NCI-H1930 (cell line): ENCODE results near the gene UVSSA.
A peak's percentile ranks its signal among the peaks of the same experiment; 100 is the strongest.
"Not testable (repeated sequence)": the region's sequence is repeated elsewhere in the genome, so short reads cannot be mapped to it uniquely, and the experiment has no call there.

Experiments
- DNase-seq, 2 experiments: peaks; one replicate each; lab custom pipeline; 2025; lab: John Stamatoyannopoulos, UW

UVSSA gene

DNA sequence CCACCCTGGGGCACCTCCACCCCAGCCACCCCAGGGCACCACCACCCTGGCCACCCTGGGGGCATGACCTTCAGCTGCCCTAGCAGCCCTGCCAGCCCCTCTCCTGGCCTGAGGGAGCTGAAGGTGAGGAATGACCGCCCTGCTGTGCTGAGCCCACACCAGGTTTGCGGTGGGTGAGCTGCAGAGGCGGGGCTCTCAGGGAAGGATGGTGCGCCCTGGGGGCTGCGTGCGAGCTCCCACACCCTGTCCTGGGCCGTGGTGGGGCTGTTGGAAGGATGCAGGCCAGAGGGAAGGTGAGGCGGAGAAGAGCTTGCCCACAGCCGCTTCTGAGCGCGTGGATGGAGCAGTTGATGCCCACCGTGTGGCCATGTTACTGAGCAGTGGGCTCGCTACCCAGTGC lies 17.7 kb downstream of the UVSSA start:
- DNase-seq: no peak

DNA sequence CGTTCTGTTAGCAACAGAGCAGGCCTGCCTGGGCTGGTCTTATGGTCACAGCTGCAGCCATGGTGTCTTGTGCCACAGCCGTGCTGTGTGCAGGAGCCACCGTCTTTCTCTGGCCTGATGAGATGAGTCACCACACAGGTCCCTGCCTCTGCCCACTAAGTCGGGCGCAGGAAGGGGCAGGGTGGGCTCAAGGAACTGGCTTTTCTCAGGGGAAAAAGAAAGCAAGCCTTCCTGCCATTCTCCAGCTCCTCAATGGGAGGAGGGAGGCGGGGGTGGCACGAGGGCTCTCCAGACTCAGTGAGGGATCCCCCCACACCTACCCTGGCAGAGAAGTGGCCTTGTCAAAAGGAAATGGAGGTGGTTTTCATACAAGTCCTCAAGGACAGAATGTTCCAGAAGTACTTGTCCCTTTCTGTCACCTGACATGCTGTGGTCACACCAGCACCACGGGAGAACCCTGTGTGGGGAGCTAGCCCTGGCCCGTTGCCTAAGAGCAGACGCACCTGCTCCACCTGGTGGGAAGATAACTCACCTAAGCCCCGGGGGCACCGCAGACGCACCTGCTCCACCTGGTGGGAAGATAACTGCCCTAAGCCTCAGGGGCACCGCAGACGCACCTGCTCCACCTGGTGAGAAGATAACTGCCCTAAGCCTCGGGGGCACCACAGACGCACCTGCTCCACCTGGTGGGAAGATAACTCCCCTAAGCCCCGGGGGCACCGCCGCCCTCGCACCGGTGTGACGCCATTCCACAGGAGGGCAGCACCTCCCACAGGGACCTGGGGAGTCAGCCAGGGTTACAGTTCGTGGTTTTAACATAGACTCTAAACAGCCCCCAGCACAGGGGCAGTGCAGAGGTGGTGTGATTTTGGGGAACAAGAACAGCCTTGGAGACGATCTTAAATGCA lies 18.5 kb downstream of the UVSSA start:
- peak; percentile 28 to 32 for DNase-seq

DNA sequence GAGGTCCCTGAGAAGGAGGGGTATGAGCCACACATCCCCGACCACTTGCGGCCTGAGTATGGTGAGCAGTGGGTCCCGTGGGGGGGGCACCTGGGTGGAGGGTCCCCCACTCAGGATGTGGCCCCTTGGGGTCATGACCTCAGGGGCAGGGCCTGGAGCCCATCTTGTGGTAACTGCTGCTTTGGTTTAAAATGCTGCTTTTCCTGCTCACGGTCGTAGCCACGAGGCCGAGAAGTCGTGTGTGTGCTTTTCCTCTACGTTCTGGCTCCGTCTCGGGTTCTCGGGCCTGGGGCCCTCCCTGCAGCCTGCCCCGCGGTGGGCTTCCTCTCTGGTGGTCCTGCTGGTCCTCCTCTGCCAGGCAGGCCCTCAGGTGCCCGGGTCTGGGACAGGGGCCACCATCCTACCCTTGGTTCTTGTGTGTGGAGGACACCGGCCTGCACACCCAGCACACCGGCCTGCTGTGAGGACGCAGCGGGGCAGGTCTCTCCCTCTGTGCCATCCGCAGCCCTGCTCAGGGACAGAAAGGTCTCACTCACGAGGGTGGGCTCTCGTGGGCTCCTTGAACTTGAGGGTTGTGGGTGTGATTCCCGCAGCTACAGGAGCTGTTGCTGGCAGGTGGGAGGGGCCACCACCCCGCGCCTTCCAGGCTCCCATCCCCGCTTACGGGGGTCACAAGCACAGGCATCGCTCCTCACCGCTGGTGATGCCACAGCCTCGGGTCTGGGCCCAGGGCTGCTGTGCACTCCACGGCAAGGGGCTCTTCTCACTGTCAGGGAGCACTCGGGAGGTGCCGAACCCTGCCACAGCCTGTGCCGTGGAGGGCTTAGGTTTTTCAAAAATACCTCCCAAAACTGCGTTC lies 19.6 kb downstream of the UVSSA start:
- DNase-seq: no peak

DNA sequence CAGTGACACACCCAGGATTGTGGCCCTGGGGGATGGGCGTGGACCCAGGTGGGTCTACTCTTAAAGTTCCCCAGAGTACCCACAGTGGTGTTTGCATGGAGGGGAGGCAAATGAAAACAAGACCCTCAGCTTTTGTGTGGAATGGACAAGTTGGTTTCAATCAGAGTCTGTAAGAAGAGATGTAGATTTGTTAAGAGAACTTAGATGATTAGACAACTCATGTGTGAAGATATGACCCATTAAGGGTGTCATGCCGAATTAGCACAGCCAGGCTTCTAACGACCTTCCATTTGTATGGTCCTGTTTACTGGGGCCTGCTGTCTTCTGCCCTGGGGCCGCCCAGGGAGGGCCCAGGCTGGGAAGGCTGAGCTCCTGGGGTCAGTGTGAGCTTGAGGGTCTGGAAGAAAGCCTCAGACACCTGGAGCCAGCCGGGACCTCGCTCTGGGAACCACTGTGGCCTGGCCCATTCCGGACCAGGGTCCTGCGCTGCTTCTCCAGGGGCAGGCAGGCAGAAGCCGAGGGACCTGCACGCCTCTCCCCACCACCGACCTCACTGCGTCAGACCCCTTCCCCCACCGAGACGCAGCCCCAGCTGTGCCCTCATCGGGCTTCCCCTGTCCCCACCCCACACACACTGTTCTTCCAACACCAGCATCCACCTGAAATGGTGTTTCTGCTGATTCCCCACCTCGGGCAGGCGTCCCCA lies 20.4 kb downstream of the UVSSA start:
- no peak for DNase-seq

DNA sequence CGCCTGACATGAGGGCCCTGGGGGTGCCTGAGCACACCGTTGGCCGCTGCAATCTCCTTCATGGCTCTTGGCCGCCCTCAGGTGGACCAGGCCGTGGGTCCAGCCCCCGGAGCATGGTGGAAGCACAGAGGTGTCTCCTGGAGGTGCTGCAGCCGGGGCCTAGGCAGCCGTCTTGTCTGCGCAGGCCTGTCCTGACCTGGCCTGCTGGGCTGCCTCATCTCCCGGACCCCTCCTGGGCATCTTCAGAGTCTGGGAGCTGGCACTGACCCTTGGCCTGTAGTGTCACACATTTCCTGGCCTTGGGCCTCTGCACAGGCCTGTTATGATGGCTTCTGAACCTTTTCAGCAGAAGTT lies 20.9 kb downstream of the UVSSA start:
- DNase-seq: no peak

DNA sequence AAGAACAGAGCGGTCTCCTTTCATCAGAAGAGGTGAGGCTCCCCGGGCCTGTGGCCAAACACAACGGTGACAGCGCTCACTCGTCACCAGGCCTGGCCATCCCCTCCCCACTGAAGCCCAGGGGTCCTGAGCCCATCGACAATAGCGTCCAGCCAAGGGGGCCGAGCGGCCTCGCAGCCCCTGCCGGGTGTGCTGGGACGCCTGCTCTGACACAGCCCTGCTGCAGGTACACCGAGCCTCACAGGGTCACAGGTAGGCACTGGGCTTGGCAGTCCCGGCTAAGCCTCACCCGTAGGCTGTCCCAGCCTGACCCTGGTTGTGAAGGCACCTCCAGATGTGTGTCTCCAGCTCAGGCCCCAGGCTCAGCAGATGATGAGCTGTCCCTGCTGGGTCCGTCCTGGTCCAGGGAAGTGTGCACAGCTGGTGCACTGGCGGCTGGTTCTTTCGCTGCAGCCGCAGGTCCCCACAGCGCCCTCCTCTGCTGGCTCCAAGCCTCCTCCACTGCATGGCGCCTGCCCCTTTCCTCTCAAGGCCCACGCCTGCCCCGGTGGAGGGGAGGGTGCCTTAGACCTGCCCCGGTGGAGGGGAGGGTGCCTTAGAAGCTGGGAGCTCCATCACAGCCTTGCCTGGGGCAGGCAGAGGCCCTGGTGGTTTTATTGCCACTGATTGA lies 21.5 kb downstream of the UVSSA start:
- no peak for DNase-seq

DNA sequence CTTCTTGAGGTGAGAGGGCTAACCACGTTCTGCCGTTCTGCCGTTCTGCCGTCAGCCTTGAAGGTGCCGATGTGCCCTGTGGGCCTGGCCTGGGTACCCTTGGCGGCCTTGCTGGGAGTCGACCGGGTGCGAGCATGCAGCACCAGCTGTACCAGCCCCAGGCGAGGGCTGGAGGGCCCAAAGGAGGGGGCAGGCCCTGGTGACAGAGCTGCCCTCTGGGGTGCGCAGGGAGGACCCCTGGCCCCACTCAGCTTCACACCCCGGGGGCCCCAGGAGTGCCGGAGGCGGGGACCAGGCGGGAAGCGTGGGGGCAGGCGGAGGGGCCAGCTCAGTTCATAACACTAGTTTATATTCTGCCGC lies 22.1 kb downstream of the UVSSA start:
- DNase-seq: no peak

DNA sequence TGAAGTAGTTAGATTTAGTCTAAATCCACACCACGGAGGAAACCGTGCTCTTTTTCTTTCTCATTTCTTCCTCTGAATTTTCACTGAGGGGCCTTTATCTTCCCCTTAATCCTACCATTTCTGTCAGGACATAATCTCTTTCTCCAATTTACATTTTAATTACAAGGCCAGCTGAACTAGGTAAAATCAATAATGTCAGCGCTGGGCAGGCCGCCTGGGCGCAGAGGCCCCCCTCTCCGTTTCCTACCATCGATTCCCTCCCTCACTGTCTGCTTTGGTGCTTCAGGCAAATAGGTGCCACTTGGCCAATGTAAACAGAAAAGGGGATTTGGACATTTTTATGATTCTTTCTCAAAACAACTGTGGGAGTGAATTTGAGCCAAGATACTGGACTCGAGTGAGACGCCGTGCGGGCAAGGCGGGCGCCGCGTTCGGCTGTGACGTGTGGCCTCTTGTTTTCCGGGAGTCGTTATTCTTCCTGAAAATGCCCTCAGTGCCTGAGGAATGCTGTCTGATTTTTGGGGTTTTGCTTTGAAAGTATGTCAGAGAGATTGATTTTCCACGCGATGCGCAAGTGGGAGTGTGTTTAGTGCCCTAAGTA lies 22.6 kb downstream of the UVSSA start:
- no peak for DNase-seq

DNA sequence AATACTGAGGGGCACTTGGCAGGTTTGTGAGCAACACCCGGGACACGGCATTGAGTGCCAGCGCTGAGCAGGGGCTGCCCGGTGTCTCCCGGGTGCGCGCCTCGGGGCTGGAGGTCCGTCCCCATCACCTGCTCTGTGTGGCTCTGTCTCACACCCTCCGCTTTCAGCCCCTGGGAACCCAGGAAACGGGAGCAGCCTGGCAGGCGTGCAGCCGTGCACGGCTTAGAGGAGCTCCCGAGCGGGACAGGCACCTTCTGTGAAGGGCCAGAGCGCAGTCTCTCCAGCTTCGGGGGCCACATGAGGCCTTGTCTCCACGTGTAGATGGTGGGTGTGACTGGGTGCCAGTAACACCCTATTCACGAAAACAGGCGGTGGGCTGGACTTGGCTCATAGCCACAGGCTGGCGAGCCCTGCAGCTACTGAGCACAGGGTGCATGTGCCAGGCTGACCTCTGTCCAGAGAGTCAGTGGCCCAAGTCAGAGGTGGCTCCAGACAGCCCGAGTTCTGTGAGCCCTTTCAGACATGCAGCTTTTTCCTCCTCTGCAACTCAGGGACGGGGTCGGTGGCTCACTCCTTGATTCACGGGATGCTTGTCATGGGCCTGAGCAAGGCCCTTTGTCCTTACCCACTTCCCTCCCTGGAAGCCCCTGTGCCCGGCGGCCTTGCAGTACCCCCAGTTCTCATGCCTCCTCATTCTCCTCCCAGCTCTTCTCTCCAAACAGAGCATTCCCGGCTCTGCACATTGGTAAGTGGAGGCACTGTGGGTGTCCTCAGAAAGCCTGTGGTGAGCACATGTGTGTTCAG lies 23.5 kb downstream of the UVSSA start:
- DNase-seq: no peak

DNA sequence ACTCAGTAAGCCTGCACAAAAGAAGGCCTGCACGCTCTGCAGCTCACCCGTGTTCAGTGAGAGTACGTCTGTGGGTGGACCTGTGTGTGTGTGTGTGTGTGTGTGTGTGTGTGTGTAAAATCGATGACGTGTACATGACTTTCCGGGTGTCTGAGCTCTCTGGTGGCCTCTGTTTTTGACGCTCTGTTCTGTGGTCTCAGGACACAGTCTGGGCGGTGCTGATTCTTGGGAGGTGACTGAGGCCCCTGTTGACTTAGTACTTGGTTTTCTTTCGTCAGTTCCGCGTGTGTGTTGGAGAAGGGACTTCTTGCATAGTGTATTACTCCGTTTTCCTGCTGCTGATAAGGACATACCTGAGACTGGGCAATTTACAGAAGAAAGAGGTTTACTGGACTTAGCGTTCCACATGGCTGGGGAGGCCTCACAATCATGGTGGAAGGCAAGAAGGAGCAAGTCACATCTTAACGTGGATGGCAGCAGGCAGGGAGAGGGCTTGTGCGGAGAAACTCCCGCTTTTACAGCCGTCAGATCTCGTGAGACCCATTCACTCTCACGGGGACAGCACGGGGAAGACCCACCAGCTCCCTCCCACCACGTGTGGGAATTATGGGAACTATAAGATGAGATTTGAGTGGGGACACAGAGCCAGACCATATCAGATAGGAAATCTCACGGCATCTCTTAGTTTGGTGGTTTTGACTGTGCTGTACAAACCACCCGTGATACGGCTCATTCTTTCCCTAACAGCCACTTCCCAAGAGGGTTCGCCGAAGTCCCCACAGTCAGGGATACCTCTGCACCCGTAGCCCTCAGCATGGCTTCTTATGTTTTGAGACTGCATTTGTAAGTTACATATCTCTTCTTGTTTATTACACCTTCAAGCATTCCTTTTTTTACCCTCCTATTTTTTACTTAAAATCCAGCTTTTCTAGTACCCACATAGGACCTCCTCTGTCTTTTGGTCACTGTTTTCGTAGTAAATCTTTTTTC lies 24.5 kb downstream of the UVSSA start:
- DNase-seq: no peak

DNA sequence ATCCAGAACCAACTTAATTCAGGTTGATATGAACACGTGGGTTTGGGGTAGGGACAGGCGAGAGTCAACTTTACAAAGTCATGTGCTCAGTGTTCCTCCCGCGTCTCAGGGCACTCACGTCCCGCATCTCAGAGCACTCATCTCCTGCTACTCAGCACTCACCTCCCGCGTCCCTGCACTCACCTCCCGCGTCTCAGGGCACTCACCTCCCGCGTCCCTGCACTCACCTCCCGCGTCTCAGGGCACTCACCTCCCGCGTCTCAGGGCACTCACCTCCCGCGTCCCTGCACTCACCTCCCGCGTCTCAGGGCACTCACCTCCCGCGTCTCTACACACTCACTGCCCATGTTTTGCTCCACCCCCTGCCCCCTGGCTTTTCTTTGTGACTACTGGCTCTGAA lies 25.6 kb downstream of the UVSSA start:
- DNase-seq: not testable (repeated sequence)

DNA sequence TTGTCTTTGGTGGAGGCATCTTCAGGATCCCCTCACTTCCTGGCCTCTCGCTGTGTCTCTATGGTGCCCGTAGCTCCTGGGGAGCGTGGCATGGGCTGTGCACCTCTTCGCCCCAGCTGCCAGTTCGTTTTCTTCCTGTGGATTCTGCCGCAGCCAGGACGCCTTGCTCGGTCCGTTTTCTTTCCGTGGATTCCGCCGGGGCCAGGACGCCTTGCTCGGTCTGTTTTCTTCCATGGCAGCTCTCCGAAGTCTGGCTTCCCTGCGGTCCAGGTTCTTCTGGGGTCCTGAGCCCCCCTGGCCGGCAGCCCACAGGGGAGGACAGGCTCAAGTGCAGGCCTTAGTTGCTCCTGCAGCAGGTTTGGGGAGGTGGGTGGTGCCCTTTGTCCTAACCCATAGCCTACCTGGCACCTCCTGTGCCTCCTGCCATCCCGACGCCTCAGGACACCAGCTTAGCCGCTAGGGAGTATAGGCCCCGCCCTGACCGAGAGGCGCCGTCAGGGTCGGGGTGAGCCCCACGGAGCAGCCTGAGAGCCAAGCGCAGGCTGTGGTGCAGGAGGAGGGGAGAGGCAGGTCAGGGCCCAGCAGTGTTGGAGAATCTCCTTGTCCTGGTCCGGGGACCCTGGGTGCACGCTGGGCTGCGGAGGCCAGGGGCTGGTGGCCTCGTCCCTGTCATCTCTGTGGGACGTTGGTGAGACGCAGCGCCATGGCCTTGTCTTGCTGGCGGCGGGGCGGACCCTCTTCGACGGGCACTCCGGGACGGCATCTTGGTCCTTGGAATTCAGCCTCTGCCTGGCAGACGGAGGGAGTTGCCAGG lies 27.1 kb downstream of the UVSSA start:
- no peak for DNase-seq

DNA sequence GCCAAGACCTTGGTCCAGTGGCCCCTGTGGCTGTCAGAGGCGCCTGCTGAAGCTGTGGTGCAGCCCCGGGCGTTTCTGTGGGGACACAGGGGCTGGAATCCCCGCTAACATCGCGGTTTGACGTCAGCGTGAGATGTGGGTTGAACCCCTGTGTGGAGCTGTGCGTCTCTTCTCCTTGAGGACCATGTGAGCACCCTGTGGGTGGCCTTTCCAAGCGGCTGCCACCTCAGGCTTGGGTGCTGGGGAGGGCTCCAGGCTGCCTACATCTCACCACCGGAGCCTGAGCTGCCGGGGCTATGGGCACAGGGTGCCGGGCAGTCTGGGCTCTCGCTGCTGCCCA lies 27.7 kb downstream of the UVSSA start:
- DNase-seq: no peak

DNA sequence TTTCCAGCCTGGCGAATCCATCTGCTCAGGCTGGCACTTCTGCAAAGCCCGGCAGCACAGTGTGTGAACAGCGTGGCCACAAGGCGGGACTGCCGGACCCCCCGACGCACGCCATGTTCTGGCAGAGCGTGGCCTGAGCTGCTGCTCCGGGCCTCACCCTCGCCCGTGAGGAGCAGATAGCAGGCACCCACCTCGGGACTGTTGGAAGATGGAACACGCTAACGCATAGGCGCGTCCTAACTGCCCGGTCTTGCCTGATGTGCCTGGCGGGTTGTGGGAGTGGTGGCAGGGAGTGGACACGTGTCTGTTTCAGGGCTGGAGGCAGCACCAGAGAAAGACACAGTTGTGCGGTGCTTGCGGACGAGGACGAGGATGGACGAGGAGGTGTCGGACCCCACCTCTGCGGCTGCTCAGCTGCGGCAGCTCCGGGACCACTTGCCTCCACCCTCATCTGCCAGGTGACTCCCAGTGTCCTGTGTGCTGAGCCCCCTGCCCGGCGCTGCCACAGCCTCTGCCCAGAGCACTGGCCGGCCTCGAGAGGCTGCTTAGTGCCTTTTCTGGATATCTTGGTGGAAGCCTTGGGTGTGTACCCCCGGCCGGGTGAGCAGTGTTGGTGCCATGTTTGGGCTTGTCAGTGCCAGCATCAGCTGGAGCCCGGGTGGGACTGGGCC lies 28.2 kb downstream of the UVSSA start:
- no peak for DNase-seq

DNA sequence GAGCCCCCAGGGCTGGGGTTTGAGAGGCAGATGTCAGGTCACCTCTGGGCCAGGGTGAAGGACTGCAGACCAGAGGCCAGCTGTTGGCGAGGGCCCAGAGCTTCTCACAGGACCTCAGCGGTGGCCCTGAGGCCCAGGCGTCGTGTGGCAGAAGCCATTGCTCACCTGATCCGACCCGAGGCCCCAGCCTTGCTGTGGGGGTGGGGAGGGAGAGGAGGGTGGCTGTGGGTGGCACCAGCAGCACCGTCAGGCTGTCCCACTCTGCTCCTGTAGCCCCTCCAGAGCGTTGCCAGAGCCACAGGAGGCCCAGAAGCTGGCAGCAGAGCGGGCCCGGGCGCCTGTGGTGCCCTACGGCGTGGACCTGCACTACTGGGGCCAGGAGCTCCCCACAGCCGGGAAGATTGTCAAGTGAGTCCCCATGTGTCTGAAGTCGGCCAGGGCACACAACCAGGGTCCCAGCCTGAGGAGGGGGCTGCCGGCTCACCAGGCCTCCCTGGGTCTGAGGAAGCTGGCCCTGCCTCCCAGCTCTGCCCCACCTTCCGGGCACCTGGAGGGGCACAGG lies 28.8 kb downstream of the UVSSA start:
- DNase-seq: no peak

DNA sequence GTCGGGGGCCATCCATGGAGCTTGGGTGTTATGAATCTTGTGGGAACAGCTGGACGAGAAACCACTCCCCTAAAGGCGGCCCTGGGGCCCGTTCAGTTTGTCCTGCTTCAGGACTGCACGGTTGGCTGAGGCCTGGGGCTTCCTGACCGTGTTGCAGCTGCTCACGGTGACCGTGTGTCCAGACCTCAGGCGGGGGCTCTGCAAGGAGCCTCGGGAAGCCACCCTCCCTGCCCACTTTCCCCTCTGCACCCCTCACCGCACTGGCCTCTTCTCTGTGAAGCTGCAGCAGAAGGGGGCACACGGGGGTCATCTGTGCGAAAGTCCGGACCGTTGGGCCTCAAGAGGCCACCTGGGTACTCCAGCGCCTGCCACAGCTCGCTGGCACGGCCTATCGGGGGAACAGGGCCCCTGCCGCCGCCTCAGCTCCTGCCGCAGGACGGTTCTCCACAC lies 29.4 kb downstream of the UVSSA start:
- no peak for DNase-seq

DNA sequence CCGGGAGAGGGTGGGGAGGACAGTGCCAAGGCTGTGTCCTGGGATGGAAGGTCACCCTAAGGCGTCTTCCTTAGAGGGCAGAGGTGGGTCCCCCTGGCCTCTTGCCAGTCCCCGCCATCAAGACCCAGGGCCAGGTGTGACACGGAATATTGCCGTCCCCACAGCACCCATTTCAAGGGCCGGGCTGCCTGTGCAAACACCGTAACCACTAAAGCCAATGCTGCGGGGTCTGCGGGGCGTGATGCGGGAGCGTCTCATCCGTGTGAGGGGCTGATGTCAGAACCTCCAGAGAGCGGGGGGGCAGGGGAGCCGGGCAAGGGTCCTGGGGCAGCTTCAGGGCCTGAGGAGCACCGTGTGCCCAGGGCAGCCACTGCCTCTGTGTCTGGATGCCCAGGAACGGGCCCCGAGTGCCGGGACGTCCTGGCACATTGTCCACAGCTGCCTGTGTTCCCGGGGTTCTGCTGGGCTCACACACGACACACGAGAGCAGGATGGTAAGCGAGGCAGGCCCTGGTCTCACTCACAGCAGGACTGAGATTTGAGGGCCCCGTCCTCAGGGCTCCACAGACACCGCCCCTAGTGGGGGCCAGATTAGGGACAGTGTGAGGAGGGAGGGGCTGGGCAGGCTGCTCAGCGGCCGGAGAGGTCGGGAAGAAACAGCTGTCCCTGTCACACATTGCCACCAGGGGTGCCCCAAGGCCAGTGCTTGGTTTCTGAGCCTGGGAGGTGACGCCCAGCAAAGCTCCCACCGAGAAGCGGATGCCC lies 30.0 kb downstream of the UVSSA start:
- DNase-seq: no peak
